Measurements from ENCODE around the gene TCF4. TPM values are rescaled to one million over a fixed set of nuclear protein-coding genes. Genes with fewer than 3 reads are reported as not detected.

The TCF4 gene
- total RNA-seq, 1 experiment from 2014 or later, result 12.5 TPM

DNA sequence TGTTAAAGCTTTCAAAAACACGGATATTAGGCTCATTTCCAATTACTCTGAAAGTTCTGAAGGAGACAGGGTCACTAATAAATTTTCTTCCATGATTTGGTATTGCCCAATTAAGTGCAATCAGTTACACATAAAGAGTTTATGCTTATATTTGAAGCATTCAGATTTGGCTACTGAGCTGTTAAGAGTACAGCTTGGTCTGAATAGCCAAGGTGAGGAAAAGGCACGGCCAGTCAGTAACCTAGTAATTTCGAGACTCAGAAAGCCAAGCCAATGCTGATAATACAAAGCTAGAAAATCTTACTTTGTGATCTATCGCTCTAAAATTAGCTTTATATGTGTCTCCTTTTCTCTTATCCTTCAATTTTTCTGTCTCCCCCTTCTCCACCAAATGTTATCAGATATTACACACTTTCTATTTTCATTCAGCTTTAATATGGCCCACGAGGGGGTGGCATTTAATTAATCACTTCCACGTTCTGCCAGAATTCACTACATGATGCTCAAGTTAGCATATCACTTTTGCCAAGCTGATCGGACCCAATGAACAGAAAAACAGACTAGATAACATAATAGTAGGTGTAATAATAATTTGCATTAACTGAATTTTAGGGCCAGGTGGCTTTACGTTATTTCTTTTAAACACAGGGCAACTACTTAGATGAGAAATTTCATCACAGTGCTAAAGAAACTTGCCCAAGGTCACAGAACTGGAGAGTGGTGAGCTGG, 138.4 kb downstream of the TCF4 start:
- H3K9me3 ChIP-seq (ENCODE audit: low read length), result no peaks in the 10 kb centered on the region
- ATAC-seq, result no peak
- H3F3A ChIP-seq (ENCODE audit: low read length, unreplicated experiment), result no peaks in the 10 kb centered on the region
- no peak for DNase-seq
- H3K79me2 ChIP-seq (ENCODE audit: low read length), result no peaks in the 10 kb centered on the region
- no TSS peak for BruUV-seq (replicated peaks)
- TF ChIP-seq, protein P1, sequence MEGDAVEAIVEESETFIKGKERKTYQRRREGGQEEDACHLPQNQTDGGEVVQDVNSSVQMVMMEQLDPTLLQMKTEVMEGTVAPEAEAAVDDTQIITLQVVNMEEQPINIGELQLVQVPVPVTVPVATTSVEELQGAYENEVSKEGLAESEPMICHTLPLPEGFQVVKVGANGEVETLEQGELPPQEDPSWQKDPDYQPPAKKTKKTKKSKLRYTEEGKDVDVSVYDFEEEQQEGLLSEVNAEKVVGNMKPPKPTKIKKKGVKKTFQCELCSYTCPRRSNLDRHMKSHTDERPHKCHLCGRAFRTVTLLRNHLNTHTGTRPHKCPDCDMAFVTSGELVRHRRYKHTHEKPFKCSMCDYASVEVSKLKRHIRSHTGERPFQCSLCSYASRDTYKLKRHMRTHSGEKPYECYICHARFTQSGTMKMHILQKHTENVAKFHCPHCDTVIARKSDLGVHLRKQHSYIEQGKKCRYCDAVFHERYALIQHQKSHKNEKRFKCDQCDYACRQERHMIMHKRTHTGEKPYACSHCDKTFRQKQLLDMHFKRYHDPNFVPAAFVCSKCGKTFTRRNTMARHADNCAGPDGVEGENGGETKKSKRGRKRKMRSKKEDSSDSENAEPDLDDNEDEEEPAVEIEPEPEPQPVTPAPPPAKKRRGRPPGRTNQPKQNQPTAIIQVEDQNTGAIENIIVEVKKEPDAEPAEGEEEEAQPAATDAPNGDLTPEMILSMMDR (conservative IDR thresholded peaks at IDR 0.05; ENCODE audit: low read depth, low read length), result no peak
- TF ChIP-seq EZH2 (IDR thresholded peaks at IDR 0.05; ENCODE audit: low read length, unreplicated experiment) (no peak), EZH2phosphoT487 (IDR thresholded peaks at IDR 0.05; ENCODE audit: borderline replicate concordance, low read length) (no peak)
- H3K27ac ChIP-seq (ENCODE audit: low read length), result no peak overlapping the region
- H3K27me3 ChIP-seq (ENCODE audit: low read length), result no peaks in the 10 kb centered on the region
- H3K36me3 ChIP-seq (ENCODE audit: low read depth, low read length), result no peaks in the 10 kb centered on the region
- H4K20me1 ChIP-seq (ENCODE audit: low read length), result no peaks in the 10 kb centered on the region
- no peaks in the 10 kb centered on the region for H3K9me2 ChIP-seq (replicated peaks; ENCODE audit: low read length)
- no peak overlapping the region for H3K4me3 ChIP-seq (ENCODE audit: low read length)
- H3K4me1 ChIP-seq (ENCODE audit: insufficient read depth, low read length), result no peaks in the 10 kb centered on the region
- CTCF ChIA-PET, result no interaction called here
- no peak overlapping the region for H3K4me2 ChIP-seq (ENCODE audit: low read length)
- no peak overlapping the region for H3K9ac ChIP-seq (ENCODE audit: low read length)
- intact Hi-C loops (cut with micrococcal nuclease), result no loop called here
- POLR2A ChIA-PET (ENCODE audit: unreplicated experiment), result interaction anchor here (0.6 to 0.8 kb wide), 2 partner anchors 250 to 1192 kb away, joined by 3 to 4 read pairs; no protein-coding TSS in a partner anchor
- no peak overlapping the region for H2AFZ ChIP-seq (ENCODE audit: low read length)

DNA sequence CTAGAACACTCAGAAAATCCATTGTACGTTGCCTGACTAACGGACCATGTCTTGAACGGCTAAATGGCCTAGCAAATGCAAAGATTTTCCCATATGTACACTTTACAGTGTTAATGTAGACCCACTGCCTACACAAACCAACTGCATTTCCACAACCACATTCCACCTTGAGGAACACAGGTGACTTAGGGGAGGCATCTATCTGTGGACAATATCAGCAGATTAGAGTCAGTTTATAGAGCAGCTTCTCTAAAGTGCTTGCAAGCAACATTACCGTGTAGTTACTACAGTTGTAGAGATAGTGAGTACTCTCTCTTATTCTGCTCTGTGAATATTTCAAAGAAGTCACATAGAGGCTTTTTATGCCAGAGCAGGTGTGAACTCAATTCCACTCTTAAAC, 139.6 kb downstream of the TCF4 start:
- Histone ChIP-seq H3K4me3 (ENCODE audit: low read length) (no peak overlapping the region), H3K4me1 (ENCODE audit: insufficient read depth, low read length) (no peaks in the 10 kb centered on the region), H3K4me2 (ENCODE audit: low read length) (no peak overlapping the region), H2AFZ (ENCODE audit: low read length) (no peak overlapping the region), H3K79me2 (ENCODE audit: low read length) (no peaks in the 10 kb centered on the region), H3K36me3 (ENCODE audit: low read depth, low read length) (no peaks in the 10 kb centered on the region), H3K9me3 (ENCODE audit: low read length) (no peaks in the 10 kb centered on the region), H3K9ac (ENCODE audit: low read length) (no peak overlapping the region), H3F3A (ENCODE audit: low read length, unreplicated experiment) (no peaks in the 10 kb centered on the region), H3K27ac (ENCODE audit: low read length) (no peak overlapping the region), H3K27me3 (ENCODE audit: low read length) (no peaks in the 10 kb centered on the region), H4K20me1 (ENCODE audit: low read length) (no peaks in the 10 kb centered on the region), H3K9me2 (replicated peaks; ENCODE audit: low read length) (no peaks in the 10 kb centered on the region)
- ATAC-seq, result no peak
- intact Hi-C loops (cut with micrococcal nuclease), result no loop called here
- CTCF ChIA-PET, result no interaction called here
- DNase-seq, result no peak
- no TSS peak for BruUV-seq (replicated peaks)
- POLR2A ChIA-PET (ENCODE audit: unreplicated experiment), result no interaction called here
- TF ChIP-seq, protein P1 (conservative IDR thresholded peaks at IDR 0.05; ENCODE audit: low read depth, low read length), result no peak
- TF ChIP-seq EZH2phosphoT487 (IDR thresholded peaks at IDR 0.05; ENCODE audit: borderline replicate concordance, low read length), result no peak
- TF ChIP-seq EZH2 (IDR thresholded peaks at IDR 0.05; ENCODE audit: low read length, unreplicated experiment), result no peak

DNA sequence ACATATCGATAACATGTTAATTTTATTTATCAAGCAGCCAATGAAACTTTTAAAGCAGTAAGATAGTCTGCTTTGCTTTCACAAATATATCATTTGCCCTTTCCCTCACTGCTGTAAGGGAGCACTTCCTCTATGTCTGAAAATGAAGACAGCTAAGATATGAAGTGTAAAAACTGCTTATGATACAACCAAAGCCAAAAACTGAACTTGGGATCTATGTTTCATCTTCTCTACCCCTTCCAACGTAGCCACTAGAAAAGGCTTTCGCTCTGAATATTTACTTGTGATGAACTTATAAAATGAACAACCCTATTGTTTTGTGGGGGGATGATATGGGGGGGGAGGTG, 140.3 kb downstream of the TCF4 start:
- Histone ChIP-seq H3K9ac (ENCODE audit: low read length) (no peak overlapping the region), H3K9me3 (ENCODE audit: low read length) (no peaks in the 10 kb centered on the region), H4K20me1 (ENCODE audit: low read length) (no peaks in the 10 kb centered on the region), H3F3A (ENCODE audit: low read length, unreplicated experiment) (no peaks in the 10 kb centered on the region), H3K9me2 (replicated peaks; ENCODE audit: low read length) (no peaks in the 10 kb centered on the region), H3K79me2 (ENCODE audit: low read length) (no peaks in the 10 kb centered on the region), H3K4me3 (ENCODE audit: low read length) (no peak overlapping the region), H3K4me1 (ENCODE audit: insufficient read depth, low read length) (no peaks in the 10 kb centered on the region), H2AFZ (ENCODE audit: low read length) (no peak overlapping the region), H3K27ac (ENCODE audit: low read length) (no peak overlapping the region), H3K4me2 (ENCODE audit: low read length) (no peak overlapping the region), H3K27me3 (ENCODE audit: low read length) (no peaks in the 10 kb centered on the region), H3K36me3 (ENCODE audit: low read depth, low read length) (no peaks in the 10 kb centered on the region)
- ChIA-PET POLR2A (ENCODE audit: unreplicated experiment) (no interaction called here), CTCF (interaction anchor here (0.6 kb wide), 1 partner anchor 133 kb away, joined by 4 read pairs; no protein-coding TSS in a partner anchor)
- DNase-seq (no peak), ATAC-seq (no peak)
- intact Hi-C loops (cut with micrococcal nuclease), result no loop called here
- no peak for TF ChIP-seq EZH2 (IDR thresholded peaks at IDR 0.05; ENCODE audit: low read length, unreplicated experiment)
- no peak for TF ChIP-seq EZH2phosphoT487 (IDR thresholded peaks at IDR 0.05; ENCODE audit: borderline replicate concordance, low read length)
- TF ChIP-seq, protein P1 (conservative IDR thresholded peaks at IDR 0.05; ENCODE audit: low read depth, low read length), result no peak
- no TSS peak for BruUV-seq (replicated peaks)
